H9 (cell line): ENCODE results near the gene GNA12. TPM values are rescaled to one million over a fixed set of nuclear protein-coding genes. Genes with fewer than 3 reads are reported as not detected.

Source experiments
- DNase-seq: peaks from one replicate; pipeline ENCODE4 v3.0.0-alpha.2; 2017
- H2AFZ ChIP-seq: one replicate; pipeline ENCODE4 v1.6.1; 2013; ENCODE audit warnings: mild to moderate bottlenecking, low read length, control low read depth, moderate library complexity
- H2AK5ac ChIP-seq: 2 replicates; pipeline ENCODE4 v1.6.1; 2013; ENCODE audit warnings: low read length, control low read depth, mixed read lengths; ENCODE audit not compliant: insufficient read length
- H2BK120ac ChIP-seq: one replicate; pipeline ENCODE4 v1.6.1; 2013; ENCODE audit warnings: low read depth, mild to moderate bottlenecking, low read length, control low read depth, inconsistent platforms; ENCODE audit not compliant: poor library complexity, severe bottlenecking
- H2BK12ac ChIP-seq: 2 replicates; pipeline ENCODE4 v1.6.1; 2013; ENCODE audit warnings: low read length, control low read depth, mixed read lengths, low read depth; ENCODE audit not compliant: insufficient read length
- H2BK15ac ChIP-seq: 2 replicates; pipeline ENCODE4 v1.6.1; 2013; ENCODE audit warnings: low read depth, low read length, control low read depth
- H2BK20ac ChIP-seq: one replicate; pipeline ENCODE4 v1.6.1; 2013; ENCODE audit warnings: low read depth, mild to moderate bottlenecking, low read length, control low read depth, inconsistent platforms; ENCODE audit not compliant: poor library complexity, severe bottlenecking
- H2BK5ac ChIP-seq: 2 replicates; pipeline ENCODE4 v1.6.1; 2013; ENCODE audit warnings: low read length, control low read depth, mixed read lengths; ENCODE audit not compliant: insufficient read length
- H3K14ac ChIP-seq: 2 replicates; pipeline ENCODE4 v1.6.1; 2013; ENCODE audit warnings: low read length, control low read depth; ENCODE audit not compliant: insufficient read depth
- H3K18ac ChIP-seq: 2 replicates; pipeline ENCODE4 v1.6.1; 2013; ENCODE audit warnings: low read depth, mild to moderate bottlenecking, mixed read lengths, low read length, control low read depth; ENCODE audit not compliant: insufficient read length
- H3K23ac ChIP-seq: 2 replicates; pipeline ENCODE4 v1.6.1; 2013; ENCODE audit warnings: low read length, control low read depth, mixed read lengths, low read depth; ENCODE audit not compliant: insufficient read length
- H3K23me2 ChIP-seq: 2 replicates; pipeline ENCODE4 v1.6.1; 2013; ENCODE audit warnings: low read depth, mild to moderate bottlenecking, mixed read lengths, low read length, control low read depth; ENCODE audit not compliant: insufficient read length, poor library complexity, severe bottlenecking
- H3K27ac ChIP-seq: 2 replicates; pipeline ENCODE4 v1.5.1; 2013; ENCODE audit warnings: low read length, control low read depth, mixed read lengths, low read depth; ENCODE audit not compliant: insufficient read length
- H3K27me3 ChIP-seq: 2 replicates; pipeline ENCODE4 v1.6.1; 2013; ENCODE audit warnings: low read length, control low read depth, inconsistent platforms; ENCODE audit not compliant: insufficient read depth
- H3K4ac ChIP-seq: 2 replicates; pipeline ENCODE4 v1.6.1; 2013; ENCODE audit warnings: low read depth, mild to moderate bottlenecking, control low read depth, inconsistent platforms, low read length, moderate library complexity
- H3K4me1 ChIP-seq: 2 replicates; pipeline ENCODE4 v1.6.1; 2013; ENCODE audit warnings: low read length, control low read depth, inconsistent platforms; ENCODE audit not compliant: insufficient read depth
- H3K4me2 ChIP-seq: 2 replicates; pipeline ENCODE4 v1.6.1; 2013; ENCODE audit warnings: low read length, control low read depth, mixed read lengths; ENCODE audit not compliant: insufficient read length, insufficient read depth
- H3K56ac ChIP-seq: 2 replicates; pipeline ENCODE4 v1.6.1; 2013; ENCODE audit warnings: low read depth, mild to moderate bottlenecking, mixed read lengths, low read length, control low read depth; ENCODE audit not compliant: insufficient read length
- H3K79me1 ChIP-seq: 2 replicates; pipeline ENCODE4 v1.6.1; 2013; ENCODE audit warnings: low read depth, mild to moderate bottlenecking, moderate library complexity, low read length, control low read depth, inconsistent platforms; ENCODE audit not compliant: insufficient read depth, poor library complexity, severe bottlenecking
- H3K79me2 ChIP-seq: 2 replicates; pipeline ENCODE4 v1.6.1; 2013; ENCODE audit warnings: low read length, control low read depth, inconsistent platforms; ENCODE audit not compliant: insufficient read depth
- H3K9ac ChIP-seq: 2 replicates; pipeline ENCODE4 v1.6.1; 2013; ENCODE audit warnings: low read length, control low read depth, mixed read lengths; ENCODE audit not compliant: insufficient read length; ENCODE audit errors: extremely low read depth
- H3K9me3 ChIP-seq: one replicate; pipeline ENCODE4 v1.6.1; 2013; ENCODE audit warnings: low read depth, low read length, inconsistent platforms; ENCODE audit not compliant: control insufficient read depth
- H3T11ph ChIP-seq: one replicate; pipeline ENCODE4 v1.6.1; 2013; ENCODE audit warnings: mild to moderate bottlenecking, low read length, control low read depth, inconsistent platforms
- H4K20me1 ChIP-seq: one replicate; pipeline ENCODE4 v1.6.1; 2013; ENCODE audit not compliant: control insufficient read depth, insufficient read length, insufficient read depth
- H4K5ac ChIP-seq: 2 replicates; pipeline ENCODE4 v1.6.1; 2013; ENCODE audit warnings: low read depth, mild to moderate bottlenecking, mixed read lengths, low read length, control low read depth; ENCODE audit not compliant: insufficient read length
- H4K8ac ChIP-seq: replicated peaks from 2 replicates; pipeline ENCODE4 v1.6.1; 2013; ENCODE audit warnings: low read length, control low read depth, mixed read lengths, low read depth; ENCODE audit not compliant: insufficient read length
- H4K91ac ChIP-seq: 2 replicates; pipeline ENCODE4 v1.6.1; 2013; ENCODE audit warnings: low read depth, mild to moderate bottlenecking, moderate library complexity, mixed read lengths, low read length, control low read depth; ENCODE audit not compliant: insufficient read length
- H3K27ac Mint-ChIP-seq, 3 experiments: 2 replicates in 2 of 3; 3 replicates in 1 of 3; pipeline ENCODE4 v1.8.0; 2020 to 2021; ENCODE audit warnings: mixed read lengths in 3 of 3, mild to moderate bottlenecking in 1 of 3, moderate library complexity in 1 of 3
- H3K27me3 Mint-ChIP-seq: 2 replicates; pipeline ENCODE4 v1.8.0; 2021; ENCODE audit warnings: low read depth, mild to moderate bottlenecking, moderate library complexity, mixed read lengths
- H3K36me3 Mint-ChIP-seq, 3 experiments: 2 replicates in 2 of 3; 3 replicates in 1 of 3; pipeline ENCODE4 v1.8.0; 2020 to 2021; ENCODE audit warnings: low read depth in 3 of 3, mixed read lengths in 3 of 3; ENCODE audit not compliant: insufficient read depth in 1 of 3
- H3K4me1 Mint-ChIP-seq, 2 experiments: 2 replicates each; pipeline ENCODE4 v1.8.0; 2020; ENCODE audit warnings: mixed read lengths in 2 of 2
- H3K4me3 Mint-ChIP-seq, 2 experiments: 2 replicates in 1 of 2; 3 replicates in 1 of 2; pipeline ENCODE4 v1.8.0; 2020 to 2021; ENCODE audit warnings: mild to moderate bottlenecking in 2 of 2, mixed read lengths in 2 of 2, moderate library complexity in 1 of 2
- H3K9me3 Mint-ChIP-seq, 2 experiments: 2 replicates in 1 of 2; 3 replicates in 1 of 2; pipeline ENCODE4 v1.8.0; 2020; ENCODE audit warnings: mild to moderate bottlenecking in 2 of 2, mixed read lengths in 2 of 2, moderate library complexity in 1 of 2
- CTCF ChIP-seq: fragments of 200-600 bp; sonication (generic); conservative IDR thresholded peaks from 3 replicates; pipeline ENCODE4 v1.8.0; 2021; ENCODE audit warnings: antibody characterized with exemption, mild to moderate bottlenecking
- WGBS: extraction: QIAGEN DNeasy Blood & Tissue Kit; methylation state at CpG from one replicate; pipeline ENCODE4 v1.1.7; 2013; ENCODE audit warnings: missing lambda C conversion rate, low lambda C conversion rate, mixed read lengths; ENCODE audit not compliant: insufficient read length; ENCODE audit errors: extremely low coverage; 5-methylcytosine and 5-hydroxymethylcytosine counted together
- total RNA-seq: library from RNA; stranded (reverse); gene quantifications from 2 replicates; pipeline ENCODE4 v1.2.1, GENCODE V29; 2021

The GNA12 gene
- total RNA-seq, 1 experiment from 2014 or later: 60.2 TPM

DNA sequence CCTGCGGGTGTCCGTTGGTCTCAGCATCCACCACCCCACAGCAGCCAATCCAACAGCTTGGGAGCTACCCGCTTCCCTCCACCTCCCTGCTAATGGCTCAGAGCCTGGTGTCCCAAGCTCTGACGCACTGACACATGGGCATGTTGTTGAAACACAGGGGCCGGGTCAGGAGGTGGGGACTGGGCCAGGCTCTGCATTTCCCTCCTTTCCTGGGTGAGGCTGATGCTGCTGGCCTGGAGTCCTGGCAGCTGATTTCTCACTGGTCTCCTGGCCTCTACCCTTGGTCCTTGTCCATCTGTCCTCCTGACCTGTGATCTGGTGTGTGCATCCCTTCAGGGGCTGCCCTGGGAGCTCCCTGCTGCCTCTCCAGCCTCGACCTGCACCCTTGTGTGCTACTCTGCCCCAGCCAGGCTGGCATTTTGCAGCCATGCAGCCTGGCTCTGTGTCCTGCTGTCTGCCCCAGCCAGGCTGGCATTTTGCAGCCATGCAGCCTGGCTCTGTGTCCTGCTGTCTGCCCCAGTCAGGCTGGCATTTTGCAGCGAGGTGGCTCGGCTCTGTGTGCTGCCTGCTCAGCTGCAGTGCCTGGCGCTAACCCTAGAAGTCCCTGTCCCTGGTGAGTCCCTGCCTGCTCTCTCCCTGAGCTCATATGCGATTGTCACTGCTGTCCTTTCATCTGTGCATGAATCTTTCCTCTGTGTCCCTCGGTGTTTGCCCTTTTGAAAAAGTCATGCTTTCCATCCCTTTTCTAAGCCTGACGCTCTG lies 142.1 kb downstream of the GNA12 start:
- Histone ChIP-seq H3K27me3 (no peaks in the 10 kb centered on the region), H2BK120ac (no peak overlapping the region), H2BK12ac (no peak overlapping the region), H3K18ac (no peak overlapping the region), H3K9me3 (no peaks in the 10 kb centered on the region), H3K4me2 (no peak overlapping the region), H4K8ac (no peak overlapping the region), H3K4ac (no peak overlapping the region), H3K79me1 (no peaks in the 10 kb centered on the region), H4K91ac (no peak overlapping the region), H2BK20ac (no peak overlapping the region), H4K20me1 (no peaks in the 10 kb centered on the region), H3K9ac (no peak overlapping the region), H3K4me1 (no peaks in the 10 kb centered on the region), H2AFZ (no peak overlapping the region), H2BK5ac (no peak overlapping the region), H3T11ph (no peak overlapping the region), H3K23ac (no peak overlapping the region), H3K23me2 (no peaks in the 10 kb centered on the region), H3K79me2 (no peaks in the 10 kb centered on the region), H3K56ac (no peak overlapping the region), H3K27ac (no peak overlapping the region), H2BK15ac (no peak overlapping the region), H3K14ac (no peak overlapping the region), H2AK5ac (no peak overlapping the region), H4K5ac (no peak overlapping the region)
- no CpG with 5 or more reads among the region's 12 CpGs for WGBS
- DNase-seq: no peak
- Mint-ChIP-seq H3K27me3 (peaks cover 2% of the 10 kb centered on the region), H3K9me3 (no peaks in the 10 kb centered on the region), H3K4me3 (no peak overlapping the region), H3K36me3 (peaks cover 0 to 1% (median 0%) of the 10 kb centered on the region in 3 experiments; a peak in 2 of 7 replicates), H3K27ac (no peak overlapping the region; a peak in 1 of 7 replicates), H3K4me1 (peaks cover 10 to 12% of the 10 kb centered on the region in 2 experiments)
- TF ChIP-seq CTCF: no peak
